Activated CD4-positive, CD25-positive, alpha-beta regulatory T cell (primary cell): Measurements from ENCODE around the gene C16orf87.
"Not testable (repeated sequence)": the region's sequence is repeated elsewhere in the genome, so short reads cannot be mapped to it uniquely, and the experiment has no call there.

Experiments used
- DNase-seq, 4 experiments: peaks; one replicate each; lab custom pipeline; 2025; lab: John Stamatoyannopoulos, UW

The C16orf87 gene

GRCh38 chr16:46800494-46800893 lies 30.5 kb downstream of the C16orf87 start:
- no peak for DNase-seq

- DNase-seq, result no peak
These were observed 33.5 kb downstream of the C16orf87 start for GRCh38 chr16:46797501-46797900.

- DNase-seq, result no peak
These were observed 34.2 kb downstream of the C16orf87 start for GRCh38 chr16:46796764-46797269.

GRCh38 chr16:46793841-46794240 lies 37.1 kb downstream of the C16orf87 start:
- no peak for DNase-seq

GRCh38 chr16:46790599-46791270 lies 40.2 kb downstream of the C16orf87 start:
- DNase-seq, result no peak

- DNase-seq, result peak; percentile 54 to 62 (median 56)
These were observed 41.2 kb downstream of the C16orf87 start for GRCh38 chr16:46789499-46790414.

GRCh38 chr16:46788891-46789474 lies 42.0 kb downstream of the C16orf87 start:
- DNase-seq, result no peak

- DNase-seq, result no peak
These were observed 43.1 kb downstream of the C16orf87 start for GRCh38 chr16:46787909-46788308.

- DNase-seq, result no peak
These were observed 45.7 kb downstream of the C16orf87 start for GRCh38 chr16:46785076-46785845.

GRCh38 chr16:46784569-46784968 lies 46.4 kb downstream of the C16orf87 start:
- DNase-seq, result not testable (repeated sequence)

- DNase-seq, result no peak
These were observed 47.2 kb downstream of the C16orf87 start for GRCh38 chr16:46783800-46784199.

GRCh38 chr16:46782320-46782719 lies 48.7 kb downstream of the C16orf87 start:
- DNase-seq, result no peak

GRCh38 chr16:46777804-46778203 lies 53.2 kb downstream of the C16orf87 start:
- no peak for DNase-seq

GRCh38 chr16:46775214-46775613 lies 55.8 kb downstream of the C16orf87 start:
- no peak for DNase-seq

GRCh38 chr16:46774743-46775177 lies 56.2 kb downstream of the C16orf87 start:
- DNase-seq, result no peak

- no peak for DNase-seq
These were observed 58.5 kb downstream of the C16orf87 start for GRCh38 chr16:46772463-46772862.

- no peak for DNase-seq
These were observed 62.2 kb downstream of the C16orf87 start for GRCh38 chr16:46768809-46769208.

- no peak for DNase-seq
These were observed 65.9 kb downstream of the C16orf87 start for GRCh38 chr16:46765050-46765449.

GRCh38 chr16:46763147-46763546 lies 67.8 kb downstream of the C16orf87 start:
- no peak for DNase-seq

- DNase-seq, result no peak
These were observed 68.4 kb downstream of the C16orf87 start for GRCh38 chr16:46762583-46762982.

- no peak for DNase-seq
These were observed 71.7 kb downstream of the C16orf87 start for GRCh38 chr16:46759309-46759708.
